PC-3 (cell line): ENCODE results near the gene MED7. TPM values are rescaled to one million over a fixed set of nuclear protein-coding genes. Genes with fewer than 3 reads are reported as not detected.
A peak's percentile ranks its signal among the peaks of the same experiment; 100 is the strongest.

Experiments used
- ATAC-seq: fragments of 200-7000 bp; cut with Tn5 transposase; 2 replicates; pipeline ENCODE4 v1.9.1; 2020; ENCODE audit warnings: mild to moderate bottlenecking, moderate library complexity
- BruUV-seq: library from RNA; stranded (reverse); fragments of 400-500 nt; replicated peaks from 2 replicates; lab custom pipeline; 2021; lab: Mats Ljungman, UMichigan
- CTCF ChIA-PET: fragments of 300-600 bp; sonication (Branson Sonifier 250); formaldehyde crosslinking; loops from one replicate; lab custom pipeline; 2022; ENCODE audit warnings: antibody characterized with exemption; lab: Charles Lee
- POLR2A ChIA-PET: fragments of 300-600 bp; sonication (Branson Sonifier 250); formaldehyde crosslinking; loops from one replicate; lab custom pipeline; 2022; ENCODE audit warnings: antibody characterized with exemption; ENCODE audit not compliant: unreplicated experiment; lab: Charles Lee
- DNase-seq: peaks from one replicate; pipeline ENCODE4 v3.0.0-alpha.2; 2015
- H2AFZ ChIP-seq: fragments of 300-600 bp; sonication (generic); 2 replicates; pipeline ENCODE4 v1.6.0; 2016; ENCODE audit warnings: antibody characterized with exemption, low read length
- H3F3A ChIP-seq: fragments of 300-600 bp; sonication (generic); one replicate; pipeline ENCODE4 v1.6.0; 2017; ENCODE audit warnings: antibody characterized with exemption, low read length, control low read depth, mild to moderate bottlenecking; ENCODE audit not compliant: unreplicated experiment
- H3K27ac ChIP-seq: fragments of 300-600 bp; sonication (generic); 2 replicates; pipeline ENCODE4 v1.5.1; 2016; ENCODE audit warnings: mild to moderate bottlenecking, low read length
- H3K27me3 ChIP-seq: fragments of 300-600 bp; sonication (generic); 2 replicates; pipeline ENCODE4 v1.6.1; 2016; ENCODE audit warnings: low read length, mixed read lengths
- H3K36me3 ChIP-seq: fragments of 300-600 bp; sonication (generic); 2 replicates; pipeline ENCODE4 v1.6.1; 2016; ENCODE audit warnings: low read depth, mixed run types, low read length, mixed read lengths
- H3K4me1 ChIP-seq: fragments of 300-600 bp; sonication (generic); 2 replicates; pipeline ENCODE4 v1.5.1; 2016; ENCODE audit warnings: low read length; ENCODE audit not compliant: insufficient read depth
- H3K4me2 ChIP-seq: fragments of 300-600 bp; sonication (generic); 2 replicates; pipeline ENCODE4 v1.6.0; 2016; ENCODE audit warnings: low read length
- H3K4me3 ChIP-seq: fragments of 300-600 bp; sonication (generic); 2 replicates; pipeline ENCODE4 v1.5.1; 2016; ENCODE audit warnings: mild to moderate bottlenecking, low read length, mixed read lengths
- H3K79me2 ChIP-seq: fragments of 300-600 bp; sonication (generic); 2 replicates; pipeline ENCODE4 v1.6.1; 2017; ENCODE audit warnings: low read length, mixed read lengths
- H3K9ac ChIP-seq: fragments of 300-600 bp; sonication (generic); 2 replicates; pipeline ENCODE4 v1.6.0; 2016; ENCODE audit warnings: mild to moderate bottlenecking, low read length
- H3K9me2 ChIP-seq: fragments of 300-600 bp; sonication (generic); replicated peaks from 2 replicates; pipeline ENCODE4 v1.6.1; 2016; ENCODE audit warnings: mixed run types, low read length, mixed read lengths
- H3K9me3 ChIP-seq: fragments of 300-600 bp; sonication (generic); 2 replicates; pipeline ENCODE4 v1.6.1; 2016; ENCODE audit warnings: low read length, mixed read lengths
- H4K20me1 ChIP-seq: fragments of 300-600 bp; sonication (generic); 2 replicates; pipeline ENCODE4 v1.6.1; 2016; ENCODE audit warnings: low read length, mixed read lengths
- EZH2 ChIP-seq: fragments of 300-600 bp; sonication (generic); IDR thresholded peaks from one replicate; pipeline ENCODE4 v1.6.1; 2017; ENCODE audit warnings: antibody characterized with exemption, mild to moderate bottlenecking, low read length; ENCODE audit not compliant: unreplicated experiment
- intact Hi-C: fragments of 100-400 bp; cut with micrococcal nuclease; formaldehyde crosslinking; loops from 2 replicates; pipeline ENCODE4 v1.9.0; 2023
- total RNA-seq: library from RNA; depleted of rRNA; stranded (reverse); fragments of >200 nt; gene quantifications from 2 replicates; pipeline ENCODE4 v1.2.3, GENCODE V29; 2014
- TF ChIP-seq, protein P1 (sequence below): fragments of 300-600 bp; sonication (generic); conservative IDR thresholded peaks from 2 replicates; pipeline ENCODE4 v1.5.1; 2017; ENCODE audit warnings: antibody characterized with exemption, low read depth, mild to moderate bottlenecking, low read length

Gene MED7
- total RNA-seq, 1 experiment from 2014 or later, result 14.8 TPM

DNA sequence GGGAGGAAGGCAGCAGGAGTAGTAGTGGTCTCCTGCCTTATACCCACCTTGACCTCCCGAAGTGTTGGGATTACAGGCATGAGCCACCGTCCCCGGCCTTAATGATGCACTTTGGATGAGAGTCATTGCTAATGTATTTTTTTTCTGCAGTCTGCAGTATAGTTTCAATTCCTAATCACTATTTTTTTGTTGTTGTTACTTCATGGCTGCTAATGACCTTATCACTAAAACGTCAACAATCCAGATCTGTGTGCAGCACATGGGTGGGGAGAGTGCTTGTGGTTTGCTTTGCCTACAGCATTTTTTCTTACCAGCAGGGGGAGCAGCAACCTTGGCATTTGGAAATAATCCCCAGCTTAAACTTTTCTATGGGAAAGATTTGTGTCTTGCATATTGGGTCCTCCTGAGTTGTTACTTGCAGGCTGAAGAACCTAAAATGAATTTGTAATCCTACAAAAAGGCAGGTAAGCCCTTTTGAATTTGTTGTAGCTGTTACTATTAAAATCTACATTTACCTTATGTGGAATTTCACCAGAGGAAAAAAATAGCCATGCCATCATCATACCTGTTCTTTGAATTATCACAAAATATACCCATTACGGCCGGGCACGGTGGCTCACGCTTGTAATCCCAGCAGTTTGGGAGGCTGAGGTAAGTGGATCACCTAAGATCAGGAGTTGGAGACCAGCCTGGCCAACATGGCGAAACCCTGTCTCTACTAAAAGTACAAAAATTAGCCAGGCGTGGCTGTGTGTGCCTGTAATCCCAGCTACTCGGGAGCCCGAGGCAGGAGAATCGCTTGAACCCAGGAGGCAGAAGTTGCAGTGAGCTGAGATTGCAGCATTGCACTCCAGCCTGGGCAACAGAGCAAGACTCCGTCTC is 6.3 kb upstream of the MED7 start:
- H3F3A ChIP-seq, result no peaks in the 10 kb centered on the region
- ATAC-seq (peak; percentile 95), DNase-seq (peak; percentile 95)
- no peaks in the 10 kb centered on the region for H3K4me1 ChIP-seq
- CTCF ChIA-PET, result interaction anchor here (0.6 to 1.0 kb wide), 4 partner anchors 13 to 173 kb away, joined by 3 to 4 read pairs (median 4); no protein-coding TSS in a partner anchor
- intact Hi-C loops, result loop anchor here (1.0 to 10.0 kb wide), 6 partner anchors 103 to 1986 kb away; partner anchors contain the start of genes CYFIP2 and LSM11
- no peak overlapping the region for H3K27ac ChIP-seq
- BruUV-seq, result no TSS peak
- POLR2A ChIA-PET, result no interaction called here
- H3K9me2 ChIP-seq, result no peaks in the 10 kb centered on the region
- no peaks in the 10 kb centered on the region for H3K79me2 ChIP-seq
- H3K36me3 ChIP-seq, result no peaks in the 10 kb centered on the region
- no peak overlapping the region for H2AFZ ChIP-seq
- H3K9me3 ChIP-seq, result no peaks in the 10 kb centered on the region
- H3K27me3 ChIP-seq, result peaks cover 11% of the 10 kb centered on the region; the same call in 1 of the 2 replicates
- H3K4me2 ChIP-seq, result no peak overlapping the region
- H3K4me3 ChIP-seq, result no peak overlapping the region
- TF ChIP-seq EZH2, result no peak
- TF ChIP-seq, protein P1, sequence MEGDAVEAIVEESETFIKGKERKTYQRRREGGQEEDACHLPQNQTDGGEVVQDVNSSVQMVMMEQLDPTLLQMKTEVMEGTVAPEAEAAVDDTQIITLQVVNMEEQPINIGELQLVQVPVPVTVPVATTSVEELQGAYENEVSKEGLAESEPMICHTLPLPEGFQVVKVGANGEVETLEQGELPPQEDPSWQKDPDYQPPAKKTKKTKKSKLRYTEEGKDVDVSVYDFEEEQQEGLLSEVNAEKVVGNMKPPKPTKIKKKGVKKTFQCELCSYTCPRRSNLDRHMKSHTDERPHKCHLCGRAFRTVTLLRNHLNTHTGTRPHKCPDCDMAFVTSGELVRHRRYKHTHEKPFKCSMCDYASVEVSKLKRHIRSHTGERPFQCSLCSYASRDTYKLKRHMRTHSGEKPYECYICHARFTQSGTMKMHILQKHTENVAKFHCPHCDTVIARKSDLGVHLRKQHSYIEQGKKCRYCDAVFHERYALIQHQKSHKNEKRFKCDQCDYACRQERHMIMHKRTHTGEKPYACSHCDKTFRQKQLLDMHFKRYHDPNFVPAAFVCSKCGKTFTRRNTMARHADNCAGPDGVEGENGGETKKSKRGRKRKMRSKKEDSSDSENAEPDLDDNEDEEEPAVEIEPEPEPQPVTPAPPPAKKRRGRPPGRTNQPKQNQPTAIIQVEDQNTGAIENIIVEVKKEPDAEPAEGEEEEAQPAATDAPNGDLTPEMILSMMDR, result peak; percentile 99
- no peaks in the 10 kb centered on the region for H4K20me1 ChIP-seq
- no peak overlapping the region for H3K9ac ChIP-seq

DNA sequence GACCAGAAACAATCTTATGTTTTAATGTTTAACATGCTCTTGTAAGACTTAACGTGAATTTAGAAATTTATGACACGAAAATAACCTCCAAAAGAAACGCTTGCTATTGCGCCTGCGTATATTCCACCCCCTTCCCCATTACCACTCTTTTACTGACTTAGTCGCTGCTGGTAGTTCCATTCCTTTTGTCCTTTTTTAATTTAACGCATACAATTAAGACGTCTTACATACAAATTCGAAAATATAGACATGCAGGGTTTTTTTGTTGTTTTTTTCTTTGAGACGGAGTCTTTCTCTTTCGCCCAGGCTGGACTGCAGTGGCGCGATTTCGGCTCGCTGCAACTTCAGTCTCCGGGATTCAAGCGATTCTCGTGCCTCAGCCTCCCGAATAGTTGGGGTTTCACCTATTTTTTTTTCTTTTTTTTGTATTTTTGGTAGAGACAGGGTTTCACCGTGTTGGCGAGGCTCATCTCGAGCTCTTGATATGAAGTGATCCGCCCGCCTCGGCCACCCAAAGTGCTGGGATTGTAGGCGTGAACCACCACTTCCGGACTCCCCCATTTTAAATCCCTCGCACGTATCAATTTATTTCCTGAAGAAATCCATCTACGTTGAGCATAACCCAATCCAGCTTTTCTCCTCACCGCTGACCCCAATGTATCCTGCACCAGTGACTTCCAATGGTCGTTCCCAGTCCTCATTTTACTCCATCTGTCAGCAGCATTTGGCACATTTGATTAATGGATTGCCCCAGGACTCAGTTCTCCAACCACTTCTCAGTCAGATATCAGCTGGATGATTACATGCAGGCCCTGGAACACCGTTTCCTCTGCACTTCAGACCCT is 684 bp upstream of the MED7 start:
- TSS peak; percentile 99 for BruUV-seq
- Histone ChIP-seq H4K20me1 (no peaks in the 10 kb centered on the region), H3K9me3 (no peaks in the 10 kb centered on the region), H3F3A (no peaks in the 10 kb centered on the region), H3K4me2 (peak overlapping the region; percentile 83), H3K27me3 (no peaks in the 10 kb centered on the region), H2AFZ (peak overlapping the region; percentile 94), H3K4me1 (peaks cover 10% of the 10 kb centered on the region; the same call in 1 of the 2 replicates), H3K9me2 (no peaks in the 10 kb centered on the region), H3K9ac (peak overlapping the region; percentile 87), H3K36me3 (peaks cover 11% of the 10 kb centered on the region; the same call in 1 of the 2 replicates), H3K27ac (no peak overlapping the region), H3K79me2 (peaks cover 42% of the 10 kb centered on the region), H3K4me3 (peak overlapping the region; percentile 79)
- TF ChIP-seq, protein P1, result peak; percentile 21; the same call in 1 of the 2 replicates
- no peak for TF ChIP-seq EZH2
- ChIA-PET POLR2A (interaction anchor here (0.6 to 0.7 kb wide), 3 partner anchors 11 to 306 kb away, joined by 3 to 6 read pairs (median 4); no protein-coding TSS in a partner anchor), CTCF (interaction anchor here (0.6 to 2.0 kb wide), 3 partner anchors 11 to 473 kb away, joined by 4 to 15 read pairs (median 7); no protein-coding TSS in a partner anchor)
- peak; percentile 60 for ATAC-seq
- intact Hi-C loops, result loop anchor here (10.0 kb wide), 1 partner anchor 1991 kb away; no protein-coding TSS in a partner anchor
- no peak for DNase-seq
